HG02840 (cell line): ENCODE measurements around the gene BAIAP2.
"Not testable (repeated sequence)": the region's sequence is repeated elsewhere in the genome, so short reads cannot be mapped to it uniquely, and the experiment has no call there.

ENCODE experiments used
- ATAC-seq: cut with Tn5 transposase; IDR thresholded peaks from one replicate; pipeline ENCODE4 v1.9.1; 2021; ENCODE audit warnings: mild to moderate bottlenecking, moderate library complexity, moderate number of reproducible peaks; ENCODE audit not compliant: unreplicated experiment, low FRiP score

BAIAP2 gene

DNA sequence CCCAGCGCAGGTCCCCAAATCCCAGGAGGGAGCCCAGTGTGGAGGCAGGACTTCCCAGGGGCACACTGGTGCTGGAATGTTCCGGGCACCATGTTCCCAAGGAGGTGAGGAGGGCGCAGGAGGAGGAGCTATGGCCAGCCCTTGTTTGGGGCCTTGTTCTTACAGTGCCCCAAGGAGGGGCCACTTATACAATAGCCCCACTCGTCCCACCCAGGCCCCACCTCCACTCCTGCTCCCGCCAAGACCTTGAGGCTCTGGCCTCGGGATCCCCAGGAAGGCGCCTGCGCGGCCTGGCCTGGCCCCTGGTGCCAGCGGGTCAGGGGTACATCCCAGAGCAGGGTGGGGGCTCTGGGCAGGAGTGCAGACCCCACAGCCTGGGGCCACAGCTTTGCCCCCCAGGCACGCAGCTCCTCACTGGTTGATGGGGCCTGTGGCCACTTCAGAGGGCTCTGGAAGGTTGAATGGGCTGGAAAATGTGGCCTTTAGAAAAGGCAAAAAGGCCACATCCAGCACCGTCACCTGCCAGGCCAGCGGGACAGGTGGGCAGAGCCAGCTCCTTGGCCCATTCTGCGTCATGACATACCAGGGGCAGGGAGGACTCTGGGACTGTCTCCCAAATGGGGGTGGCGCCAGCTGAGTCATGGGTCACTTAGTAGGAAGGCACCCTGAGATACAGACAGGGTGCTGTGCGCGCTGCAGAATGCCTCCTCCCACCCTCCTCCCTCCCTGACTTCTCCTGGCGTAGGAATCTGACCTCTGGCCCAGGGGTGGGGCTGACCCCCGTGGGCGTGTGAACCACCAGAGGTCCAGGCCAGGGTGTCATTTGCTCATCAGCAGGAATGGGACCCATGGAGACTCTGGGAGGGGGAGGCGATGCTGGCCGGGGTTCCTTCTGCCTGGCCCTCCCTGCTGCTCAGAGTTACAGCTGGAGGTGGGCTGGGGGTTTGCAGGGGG, 98.1 kb downstream of the BAIAP2 start:
- no peak for ATAC-seq

DNA sequence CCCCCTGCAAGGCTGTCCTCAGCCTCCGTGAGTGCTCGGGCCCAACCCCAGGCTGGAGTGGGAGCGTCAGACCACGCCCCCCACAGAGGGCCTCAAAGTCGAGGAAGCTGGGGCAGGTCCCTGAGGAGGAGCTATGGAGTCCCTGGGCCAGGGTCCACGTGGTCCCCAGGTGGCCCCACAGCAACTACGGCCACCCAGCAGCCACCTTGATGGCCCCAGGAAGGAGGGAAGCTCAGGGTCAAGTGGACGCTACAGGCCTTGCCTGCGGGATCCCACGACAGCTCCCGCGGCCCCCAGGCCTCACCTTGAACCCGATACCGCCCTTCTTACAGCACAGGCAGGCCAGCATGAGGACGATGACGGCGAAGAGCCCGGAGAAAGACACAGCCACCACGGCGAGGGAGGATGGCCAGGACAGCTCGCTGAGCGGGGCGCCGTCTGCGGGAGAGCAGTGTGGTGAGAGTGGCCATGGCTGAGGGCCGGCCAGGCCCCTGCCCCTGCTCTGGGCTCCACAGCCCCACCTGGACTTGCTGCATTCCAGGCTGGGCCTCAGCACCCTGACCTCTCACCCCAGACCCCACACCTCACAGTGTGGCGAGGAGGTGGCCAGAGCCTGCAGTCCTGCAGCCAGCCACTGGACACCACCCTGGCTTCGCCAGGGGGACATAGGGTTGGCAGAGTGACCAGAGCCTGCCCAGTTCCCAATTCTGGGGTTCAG, 99.3 kb downstream of the BAIAP2 start:
- no peak for ATAC-seq

DNA sequence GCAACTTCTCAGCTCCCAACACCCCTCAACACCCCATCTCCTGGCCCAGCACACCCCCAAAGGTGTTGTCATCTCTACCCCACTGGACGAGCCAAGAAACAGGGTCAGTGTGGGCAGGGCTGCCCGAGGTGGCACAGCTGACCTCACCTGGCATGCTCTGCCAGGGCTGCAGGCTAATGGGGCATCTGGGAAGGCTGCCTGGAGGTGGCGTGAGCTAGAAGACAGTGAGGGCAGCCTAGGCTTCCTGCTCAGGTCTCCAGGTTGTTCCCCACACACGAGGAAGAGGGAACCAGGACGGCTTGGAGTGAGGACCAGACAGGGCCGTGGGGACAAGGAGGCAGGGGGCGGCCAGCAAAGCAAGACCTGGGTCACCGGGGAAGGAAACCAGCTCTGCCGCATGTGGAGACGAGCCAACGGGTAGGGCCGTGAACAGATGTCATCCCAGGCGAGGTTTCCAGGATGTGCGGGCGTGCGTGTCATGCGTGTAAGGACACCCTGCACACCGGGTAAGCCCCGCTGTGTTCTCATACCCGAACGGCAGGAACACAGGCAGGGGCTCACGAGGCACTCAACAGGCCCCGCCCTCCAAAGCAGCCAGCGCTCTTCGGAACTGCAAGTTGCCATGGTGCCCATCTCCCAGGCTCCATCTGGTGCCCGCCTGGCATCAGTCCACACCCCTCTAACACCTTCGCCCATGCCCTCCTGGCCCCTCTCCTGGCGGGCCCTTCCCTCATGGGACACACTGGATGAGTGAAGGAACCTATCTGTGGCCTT, 100.7 kb downstream of the BAIAP2 start:
- no peak for ATAC-seq

DNA sequence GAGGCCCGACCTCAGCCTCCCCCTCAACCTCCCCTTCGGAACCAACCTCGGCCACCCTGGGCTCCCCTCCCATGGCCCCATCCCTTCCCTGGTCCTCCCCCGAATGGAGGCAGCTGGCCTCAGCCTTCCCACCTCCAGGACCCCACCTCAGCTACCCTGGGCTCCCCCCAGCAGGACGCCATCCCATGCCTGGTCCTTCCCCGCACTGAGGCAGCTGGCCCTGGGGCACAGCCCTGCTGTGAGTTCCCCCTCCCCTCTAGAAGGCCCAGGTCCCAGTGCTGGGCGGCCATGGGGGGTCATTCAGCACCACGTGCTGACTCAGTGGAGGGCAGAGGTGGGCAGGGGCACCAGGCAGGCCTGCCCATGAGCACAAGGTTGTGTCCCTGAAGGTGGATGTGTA, 101.4 kb downstream of the BAIAP2 start:
- ATAC-seq = no peak

DNA sequence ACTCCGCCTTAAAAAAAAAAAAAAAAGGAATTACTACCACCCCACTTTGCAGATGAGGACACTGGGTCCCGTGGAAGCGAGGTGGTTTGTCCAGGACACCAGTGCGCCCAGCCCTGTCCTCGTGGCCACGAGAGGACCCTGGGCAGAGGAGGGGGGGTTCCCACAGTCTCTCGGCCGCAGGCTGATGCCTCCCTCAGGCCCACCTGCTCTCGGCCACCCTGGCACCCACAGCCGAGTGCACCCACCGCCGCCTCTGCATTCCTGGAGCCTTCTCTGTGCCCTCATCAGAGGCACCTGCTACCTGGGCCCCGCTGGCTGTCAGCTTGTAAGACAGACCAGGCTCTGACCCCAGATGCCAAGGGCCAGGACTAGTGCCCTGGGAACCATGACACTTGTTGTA, 102.3 kb downstream of the BAIAP2 start:
- ATAC-seq = no peak

DNA sequence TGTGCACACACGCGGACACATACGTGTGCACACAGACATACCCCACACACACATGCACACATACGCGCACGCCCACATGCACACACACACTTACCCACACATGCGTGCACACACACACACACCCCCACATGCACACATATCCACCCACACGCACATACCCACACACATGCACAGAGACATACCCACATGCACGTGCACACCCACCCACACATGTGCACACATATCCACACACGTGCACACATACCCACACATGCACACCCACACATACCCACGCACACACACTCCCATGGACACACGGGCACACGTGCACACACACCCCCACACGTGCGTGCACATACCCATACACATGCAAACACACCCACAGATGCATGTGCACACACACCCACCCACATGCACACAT, 103.1 kb downstream of the BAIAP2 start:
- ATAC-seq = no peak

DNA sequence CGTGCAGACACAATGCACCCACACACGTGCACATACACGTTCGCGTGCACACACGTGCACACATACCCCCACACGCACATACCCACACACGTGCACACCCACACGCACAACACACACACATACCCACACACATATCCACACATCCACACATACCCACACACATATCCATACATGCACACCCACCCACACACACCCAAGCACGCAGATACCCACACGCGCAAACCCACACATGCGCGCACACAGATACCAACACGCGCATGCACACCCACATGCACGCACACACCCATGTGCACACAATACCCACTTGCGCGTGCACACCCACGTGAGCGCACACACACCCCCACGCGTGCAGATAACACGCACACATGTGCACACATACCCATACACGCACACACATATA, 103.5 kb downstream of the BAIAP2 start:
- no peak for ATAC-seq

DNA sequence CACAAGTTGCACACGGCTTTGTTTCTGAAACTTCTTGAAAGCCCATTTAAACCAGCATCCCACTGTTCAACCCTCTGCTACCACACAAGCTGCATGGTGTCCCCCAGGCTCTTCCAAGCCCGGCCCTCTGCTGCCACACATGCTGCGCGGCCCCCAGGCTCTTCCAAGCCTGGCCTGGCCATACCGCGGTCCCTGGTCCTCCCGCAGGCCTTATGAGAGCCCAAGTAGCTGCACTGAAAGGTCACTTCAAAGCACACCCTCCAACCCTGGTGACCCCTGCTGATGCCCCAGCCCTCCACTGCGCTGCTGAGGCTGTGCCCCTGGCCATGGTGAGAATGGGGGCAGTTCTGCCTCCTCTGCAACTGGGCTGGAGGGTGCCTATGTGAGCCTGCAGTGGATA, 104.5 kb downstream of the BAIAP2 start:
- no peak for ATAC-seq

DNA sequence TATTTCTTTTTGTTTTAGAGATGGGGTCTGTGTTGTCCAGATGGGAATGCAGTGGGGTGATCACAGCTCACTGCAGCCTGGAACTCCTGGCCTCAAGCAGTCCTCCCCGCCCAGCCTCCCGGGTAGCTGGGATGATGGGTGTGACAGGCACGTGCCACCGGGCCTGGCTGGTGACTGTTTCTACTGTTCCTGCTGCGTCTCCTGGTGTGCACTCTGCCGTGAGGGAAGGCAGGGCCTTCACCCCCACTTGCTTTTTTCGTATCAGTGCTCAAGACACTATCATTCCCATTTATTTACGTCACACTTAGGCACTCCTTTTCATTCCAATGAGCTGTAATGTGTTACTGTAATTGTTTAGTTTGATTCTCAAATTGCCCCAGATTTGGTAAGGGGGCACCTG, 105.1 kb downstream of the BAIAP2 start:
- ATAC-seq = no peak

DNA sequence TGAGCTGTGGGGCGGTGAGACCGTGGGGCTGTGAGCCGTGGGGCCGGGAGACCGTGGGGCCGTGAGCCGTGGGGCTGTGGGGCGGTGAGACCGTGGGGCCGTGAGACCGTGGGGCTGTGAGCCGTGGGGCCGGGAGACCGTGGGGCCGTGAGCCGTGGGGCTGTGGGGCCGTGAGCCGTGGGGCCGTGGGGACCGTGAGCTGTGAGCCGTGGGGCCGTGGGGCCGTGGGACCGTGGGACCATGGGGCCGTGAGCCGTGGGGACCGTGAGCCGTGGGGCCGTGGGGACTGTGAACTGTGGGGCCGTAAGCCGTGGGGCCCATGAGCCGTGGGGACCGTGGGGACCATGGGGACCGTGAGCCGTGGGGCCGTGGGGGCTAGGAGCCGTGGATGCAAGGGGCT, 105.7 kb downstream of the BAIAP2 start:
- no peak for ATAC-seq

DNA sequence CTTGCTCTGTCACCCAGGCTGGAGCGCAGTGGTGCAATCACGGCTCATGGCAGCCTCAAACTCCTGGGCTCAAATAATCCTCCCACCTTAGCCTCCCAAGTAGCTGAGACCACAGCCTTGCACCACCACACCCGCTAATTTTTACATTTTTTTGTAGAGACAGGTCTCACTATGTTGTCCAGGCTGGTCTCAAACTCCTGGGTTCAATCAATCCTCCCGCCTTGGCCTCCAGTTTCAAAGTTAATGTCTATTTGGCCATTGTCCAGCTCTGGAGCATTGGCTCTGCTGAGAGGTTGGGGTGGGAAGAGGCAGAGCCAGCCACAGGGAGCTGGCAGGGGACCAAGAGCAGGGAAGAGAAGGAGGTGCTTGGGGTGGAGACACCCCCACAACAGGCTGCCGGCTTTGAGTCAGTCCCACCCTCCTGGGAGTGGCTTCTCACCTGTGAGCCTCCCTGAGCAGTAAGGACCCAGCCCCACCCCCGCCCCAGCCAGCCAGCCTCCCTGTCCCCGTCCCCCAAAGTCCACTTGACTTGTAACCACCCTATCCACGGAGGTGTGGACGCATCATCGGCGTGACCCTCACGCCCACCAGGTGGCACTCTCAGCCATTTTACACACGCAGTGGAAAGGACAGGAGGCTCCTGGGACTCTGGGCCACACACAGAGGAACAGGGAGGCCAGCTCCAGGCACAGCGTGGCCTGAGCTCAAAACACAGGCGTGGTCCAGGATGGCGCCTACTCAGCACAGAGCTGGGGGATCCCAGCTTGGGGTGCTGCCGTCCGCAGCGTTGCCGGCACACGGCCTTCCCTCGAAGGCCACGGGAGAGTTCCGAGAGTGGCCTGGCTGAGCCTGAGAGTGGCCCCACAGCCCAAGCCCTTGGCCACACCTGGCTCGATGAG, 107.6 kb downstream of the BAIAP2 start:
- ATAC-seq = no peak

DNA sequence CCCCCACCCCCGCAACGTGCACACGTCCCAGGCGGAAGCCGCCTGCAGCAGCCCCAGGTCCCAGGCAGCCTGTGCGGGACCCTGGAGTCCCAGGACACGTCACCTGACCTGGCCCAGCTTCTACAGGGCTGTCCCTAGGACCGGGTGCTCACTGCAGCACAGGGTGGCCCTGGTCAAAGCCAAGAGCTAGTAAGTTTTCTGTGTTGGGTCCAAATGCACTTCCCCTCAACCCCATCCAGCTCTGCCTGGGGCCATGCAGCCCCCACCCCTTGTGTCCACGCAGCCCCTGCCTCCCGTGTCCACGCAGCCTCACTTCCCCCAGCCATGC, 108.2 kb downstream of the BAIAP2 start:
- no peak for ATAC-seq

DNA sequence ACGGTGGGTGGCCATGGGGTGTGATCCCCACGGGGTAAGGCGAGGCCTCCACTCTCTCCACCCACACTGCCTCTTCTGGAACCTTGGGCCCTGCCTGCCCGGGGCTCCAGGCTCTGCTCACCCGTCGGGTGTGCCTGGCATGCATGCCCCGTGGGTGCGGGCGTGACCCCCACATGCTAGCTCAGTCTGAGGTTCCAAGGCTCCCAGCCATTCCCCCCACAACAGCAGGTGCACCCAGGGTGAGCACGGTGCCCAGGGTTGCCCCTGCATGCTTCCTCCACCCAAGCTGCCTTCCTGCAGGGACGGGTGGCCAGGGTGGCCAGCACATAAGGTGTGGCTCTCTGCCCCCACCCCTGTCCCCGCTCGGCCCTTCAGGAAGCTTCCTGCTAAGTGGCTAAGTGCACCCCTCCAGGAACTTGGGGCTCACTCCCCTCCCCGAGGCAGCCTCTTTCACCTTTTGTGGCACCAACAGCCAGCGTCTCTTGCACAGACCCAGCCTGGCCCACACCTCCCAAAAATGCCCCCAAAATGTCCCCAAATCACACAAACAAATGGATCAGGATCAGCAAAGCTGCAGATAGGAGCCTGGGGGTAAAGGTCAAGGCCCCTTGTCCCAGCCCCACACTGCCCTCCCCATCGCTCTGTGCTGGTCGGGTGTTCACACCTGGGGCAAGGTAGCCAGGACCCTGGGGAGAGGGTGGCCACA, 108.9 kb downstream of the BAIAP2 start:
- ATAC-seq = no peak

DNA sequence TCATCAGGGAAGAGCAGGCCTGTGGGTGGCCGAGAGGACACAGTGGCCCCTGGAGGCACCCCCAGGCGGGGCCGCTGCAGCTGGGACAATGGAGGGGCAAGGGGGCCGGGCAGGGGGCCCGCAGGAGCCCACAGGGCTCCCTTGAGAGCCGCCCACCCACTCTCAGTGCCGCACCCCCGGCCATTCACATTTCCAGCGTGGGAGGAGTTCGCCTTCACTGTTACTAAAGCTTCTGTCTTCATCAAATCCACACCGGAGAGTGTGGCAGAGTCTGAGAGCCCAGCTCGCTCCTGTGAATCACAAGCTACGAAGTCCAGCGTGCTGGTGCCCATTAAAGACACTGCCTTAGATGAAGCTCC, 109.5 kb downstream of the BAIAP2 start:
- no peak for ATAC-seq

DNA sequence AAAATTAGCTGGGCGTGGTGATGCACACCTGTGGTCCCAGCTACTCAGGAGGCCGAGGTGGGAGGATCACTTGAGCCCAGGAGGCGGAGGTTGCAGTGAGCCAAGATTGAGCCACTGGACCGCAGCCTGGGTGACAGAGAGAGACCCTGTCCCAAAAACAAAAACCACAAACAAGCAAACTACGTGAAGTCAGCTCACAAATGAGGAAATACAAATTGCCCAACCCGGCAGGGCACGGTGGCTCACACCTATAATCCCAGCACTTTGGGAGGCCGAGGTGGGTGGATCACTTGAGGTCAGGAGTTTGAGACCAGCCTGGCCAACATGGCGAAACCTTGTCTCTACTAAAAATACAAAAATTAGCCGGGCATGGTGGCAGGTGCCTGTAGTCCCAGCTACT, 111.3 kb downstream of the BAIAP2 start:
- not testable (repeated sequence) for ATAC-seq

DNA sequence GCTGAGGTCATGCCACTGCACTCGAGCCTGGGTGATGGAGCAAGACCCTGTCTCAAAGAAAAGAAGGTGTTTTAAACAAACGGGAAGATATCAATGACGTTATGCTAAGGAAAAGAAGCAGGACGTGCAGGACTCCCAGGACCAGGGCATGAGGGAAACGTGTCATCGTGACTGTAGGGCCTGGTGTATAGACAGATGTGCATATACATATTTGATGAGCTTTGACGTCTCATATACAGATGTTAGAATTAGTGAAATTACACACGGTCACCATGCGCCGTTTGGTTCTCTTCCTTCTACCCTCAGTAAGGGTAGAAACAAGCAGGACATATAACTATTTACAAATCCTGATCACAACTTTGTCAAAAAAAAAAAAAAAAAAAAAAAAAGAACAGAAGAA, 112.8 kb downstream of the BAIAP2 start:
- ATAC-seq = no peak

DNA sequence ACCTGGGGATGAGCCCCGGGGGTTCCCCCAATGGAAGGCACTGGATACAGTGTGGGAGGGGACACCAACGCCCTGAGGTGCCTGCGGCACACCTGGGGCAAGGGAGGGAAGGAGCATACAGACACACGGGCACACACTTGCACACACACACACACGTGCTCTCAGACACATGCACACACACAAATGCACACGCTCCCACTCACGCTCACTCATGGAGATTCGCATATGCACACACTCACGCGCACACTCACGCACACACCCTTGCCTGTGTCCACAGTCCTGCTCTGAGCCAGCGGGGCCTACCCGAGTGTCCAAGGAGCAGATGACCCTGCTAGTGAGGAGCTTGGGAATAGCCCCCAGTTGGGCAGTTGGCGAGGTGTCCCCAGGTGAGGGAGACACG, 113.6 kb downstream of the BAIAP2 start:
- no peak for ATAC-seq

DNA sequence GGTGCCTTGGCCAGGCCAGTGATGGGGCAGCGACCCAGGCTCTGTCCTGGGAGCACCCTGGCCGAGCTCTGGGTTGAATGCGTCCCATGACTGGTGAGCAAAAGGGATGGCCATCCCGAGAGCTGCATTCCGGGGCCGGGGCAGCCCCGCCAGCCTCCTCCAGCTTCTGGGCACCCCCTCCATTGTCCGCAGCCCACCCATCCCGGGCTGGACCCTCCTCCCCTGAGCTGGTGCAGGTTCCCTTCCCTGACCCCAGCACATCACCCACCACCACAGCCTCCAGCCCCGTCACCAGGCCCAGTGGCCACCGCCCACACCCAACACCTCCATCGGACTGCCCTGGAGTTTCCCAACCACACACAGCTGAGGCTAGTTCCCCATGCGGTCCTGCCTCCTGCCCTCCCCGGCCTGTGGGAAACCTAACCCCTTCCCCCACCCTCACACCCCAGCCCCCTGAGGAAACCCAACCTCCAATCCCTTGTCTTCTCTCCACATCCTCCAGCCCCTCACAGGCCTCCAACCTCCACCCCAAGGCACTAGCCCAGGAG, 114.1 kb downstream of the BAIAP2 start:
- no peak for ATAC-seq

DNA sequence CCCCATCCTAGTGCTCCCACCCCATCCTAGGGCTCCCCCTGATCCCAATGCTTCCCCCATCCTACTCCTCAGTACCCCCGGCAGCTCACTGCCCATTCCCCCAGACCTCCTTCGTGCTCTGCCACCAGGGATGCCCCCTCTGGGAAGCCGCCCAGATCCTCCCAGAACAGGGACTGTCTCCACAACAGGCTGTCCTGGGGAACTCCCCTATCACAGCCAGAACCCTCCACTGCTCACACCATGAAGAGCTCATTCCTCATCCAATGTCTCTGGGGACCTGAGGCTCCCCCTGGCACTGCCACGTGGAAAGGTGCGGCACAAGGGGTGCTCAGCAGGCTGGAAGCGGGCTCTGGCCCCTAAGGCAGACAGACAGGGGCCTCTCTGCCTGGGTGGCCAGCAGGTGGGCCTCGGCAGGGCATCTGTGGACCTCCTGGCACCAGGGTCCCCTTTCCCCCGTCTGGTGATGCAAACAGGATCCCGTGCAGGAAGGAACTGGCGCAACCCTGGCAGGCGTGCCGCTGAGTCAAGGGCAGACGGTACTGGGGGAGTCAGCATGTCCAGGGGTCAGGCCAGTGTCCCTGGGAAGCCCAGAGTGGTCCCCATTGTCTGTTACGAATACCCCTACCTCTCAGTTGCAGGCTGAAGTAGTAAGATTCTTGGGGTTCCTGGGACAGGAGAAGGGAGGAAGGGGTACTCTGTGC, 115.6 kb downstream of the BAIAP2 start:
- no peak for ATAC-seq
